ELF-1 (cell line): Measurements from ENCODE around the gene EFCAB12.
"Not testable (repeated sequence)": the region's sequence is repeated elsewhere in the genome, so short reads cannot be mapped to it uniquely, and the experiment has no call there.

Experiments used
- DNase-seq: peaks from one replicate; pipeline ENCODE4 v3.0.0-alpha.2; 2016; ENCODE audit warnings: low read depth, low spot score

EFCAB12 gene

GRCh38 chr3:129421236-129421883, 7.1 kb downstream of the EFCAB12 start:
- DNase-seq = no peak

DNA sequence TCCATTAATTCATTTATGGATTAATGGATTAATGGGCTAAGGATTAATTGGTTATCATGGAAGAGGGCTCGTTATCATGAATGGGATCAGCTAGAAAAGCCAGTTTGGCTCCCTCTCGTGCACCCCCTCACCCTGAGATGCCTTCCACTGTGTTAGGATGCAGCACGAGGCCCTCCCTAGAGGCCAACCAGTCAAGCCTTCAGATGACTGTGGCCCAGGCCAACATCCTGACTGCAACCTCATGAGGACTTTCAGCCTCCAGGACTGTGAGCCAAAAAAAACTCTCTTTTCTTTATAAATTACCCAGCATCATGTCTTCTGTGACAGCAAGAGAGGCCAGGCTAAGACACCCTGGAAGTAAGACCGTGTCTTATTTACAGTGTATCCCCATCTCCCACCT, 9.0 kb downstream of the EFCAB12 start:
- no peak for DNase-seq

DNA sequence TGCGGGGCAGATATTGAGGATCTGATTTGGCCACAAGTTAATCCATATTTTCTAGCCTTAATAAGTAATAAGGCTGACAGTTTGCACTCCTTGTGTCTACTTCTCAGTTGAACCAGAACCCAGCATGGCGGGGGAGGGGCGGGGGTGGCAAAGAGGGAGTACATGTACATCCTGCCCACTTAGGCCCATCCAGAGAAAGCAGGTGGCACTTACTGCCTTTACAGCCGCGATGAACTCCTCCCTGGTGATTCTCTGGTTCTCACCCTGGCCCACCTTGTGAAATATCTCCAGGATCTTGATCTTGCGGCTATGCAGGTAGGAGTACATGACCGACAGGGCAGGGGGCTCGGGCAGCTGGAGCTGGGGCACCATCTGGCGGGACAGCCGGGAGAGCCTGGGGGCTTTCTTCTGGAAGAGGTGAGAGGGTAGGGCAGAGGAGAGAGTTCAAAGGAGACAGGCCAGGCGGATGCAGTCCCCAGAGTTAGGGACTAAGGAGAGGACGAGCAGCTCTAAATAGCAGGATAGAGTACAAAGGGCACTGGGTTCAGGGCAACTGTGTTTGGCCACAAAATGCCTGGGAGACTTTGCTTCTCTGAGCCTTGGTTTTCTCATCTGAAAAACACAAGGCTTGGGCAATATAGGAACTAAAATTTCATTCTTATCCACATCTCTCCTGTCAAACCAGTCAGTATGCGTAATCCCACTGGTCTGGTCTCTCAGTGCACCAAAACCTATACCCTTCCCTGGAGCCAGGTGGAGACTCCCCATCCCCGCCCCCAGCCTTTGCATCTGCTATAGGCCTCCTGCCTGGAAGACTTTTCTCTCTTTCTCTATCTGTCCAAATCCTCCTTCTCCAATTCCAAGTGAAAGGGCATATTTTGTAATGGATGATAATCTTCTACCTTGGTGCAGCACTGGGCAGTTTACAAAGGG, 10.1 kb downstream of the EFCAB12 start:
- peak; percentile 44 for DNase-seq

GRCh38 chr3:129417326-129417725, 11.1 kb downstream of the EFCAB12 start:
- no peak for DNase-seq

DNA sequence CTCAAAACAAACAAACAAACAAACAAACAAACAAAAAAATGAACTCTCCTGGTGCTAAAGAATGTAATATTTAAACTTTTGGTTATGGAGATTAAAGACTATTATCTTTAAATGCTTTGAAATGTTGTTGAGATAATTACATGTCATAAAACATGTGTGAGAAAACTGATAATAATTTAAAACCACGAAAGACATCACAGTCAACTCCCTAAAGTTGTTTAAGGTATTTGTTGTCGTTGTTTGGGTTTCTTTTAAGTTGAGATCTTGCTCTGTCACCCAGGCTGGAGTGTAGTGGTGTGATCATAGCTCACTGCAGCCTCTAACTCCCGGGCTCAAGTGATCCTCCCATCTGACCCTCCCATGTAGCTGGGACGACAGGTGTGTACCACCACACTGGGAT, 12.0 kb downstream of the EFCAB12 start:
- no peak for DNase-seq

GRCh38 chr3:129415830-129416229, 12.6 kb downstream of the EFCAB12 start:
- no peak for DNase-seq

DNA sequence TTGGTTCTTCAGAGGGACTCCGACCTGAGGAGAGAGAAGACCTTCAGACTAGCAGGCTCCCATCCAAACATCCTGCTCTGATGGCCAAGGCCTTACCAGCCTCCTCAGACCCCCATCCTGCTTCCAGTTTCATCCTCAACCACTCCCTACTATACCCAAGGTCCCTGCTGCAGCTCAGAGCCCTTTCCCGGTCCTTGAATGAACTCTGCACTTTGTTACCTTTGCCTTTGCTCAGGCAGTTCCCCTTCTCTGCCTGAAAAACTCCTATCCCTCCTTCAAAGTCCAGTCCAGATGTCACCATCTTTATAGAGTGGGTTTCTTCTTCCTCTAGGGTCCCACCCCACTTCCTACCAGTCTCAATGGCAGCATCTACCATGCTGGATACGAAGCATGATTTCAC, 13.1 kb downstream of the EFCAB12 start:
- no peak for DNase-seq

DNA sequence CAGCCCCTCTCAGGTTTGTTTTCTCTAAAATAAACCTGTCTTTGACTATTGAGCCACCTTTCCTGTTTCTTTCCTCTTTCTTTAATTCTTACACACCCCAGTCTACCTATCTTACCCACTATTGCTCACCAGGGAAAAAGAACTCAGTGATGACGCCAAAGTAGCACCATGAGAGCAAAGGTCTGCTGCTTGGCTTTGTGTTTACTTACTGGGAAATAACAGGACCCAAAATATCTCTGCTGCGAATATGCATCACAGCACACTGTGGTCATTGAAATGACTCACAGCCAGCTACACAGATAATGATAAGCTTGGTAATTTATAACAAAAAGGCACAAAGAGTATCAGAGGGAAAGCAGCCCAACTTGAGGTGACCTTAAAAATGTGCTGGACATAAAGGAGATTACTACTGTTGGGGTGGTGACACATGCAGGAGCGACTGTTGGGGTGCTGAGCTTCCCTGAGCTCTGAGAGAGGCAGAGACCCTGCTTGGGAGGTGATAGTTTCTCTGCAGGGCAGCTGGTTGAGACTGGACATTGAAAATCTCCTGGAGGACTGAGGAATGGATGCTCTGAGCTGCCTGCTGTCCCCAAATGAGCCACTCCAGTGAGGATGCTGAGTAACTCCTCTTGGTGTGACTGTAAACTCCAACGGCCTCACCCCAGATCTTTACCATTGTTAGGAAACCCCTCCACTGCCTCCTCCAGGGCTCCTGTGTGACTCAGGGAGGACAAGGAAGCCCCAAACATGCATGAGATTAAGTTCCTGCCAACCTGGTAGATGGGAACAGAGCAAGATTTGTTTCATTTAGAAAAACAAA, 14.5 kb downstream of the EFCAB12 start:
- DNase-seq = no peak

DNA sequence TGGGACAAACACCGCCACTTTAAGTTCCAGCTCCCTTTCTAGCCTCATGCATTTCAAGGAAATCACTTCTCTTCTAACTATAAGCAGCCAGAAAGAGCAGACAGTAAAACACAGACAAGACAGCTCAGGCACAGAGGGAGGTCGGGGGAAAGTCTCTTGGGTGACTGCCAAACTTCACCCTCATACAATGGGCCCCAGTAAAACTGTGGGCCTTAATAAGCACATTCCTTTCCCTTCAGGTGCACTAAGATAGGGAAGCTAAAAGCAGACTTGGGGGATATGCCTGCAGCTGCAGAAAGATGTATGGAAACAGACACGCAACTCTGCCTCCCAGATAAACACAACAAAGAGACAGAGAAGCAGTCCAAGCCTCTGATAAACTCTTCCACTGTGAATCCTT, 15.2 kb downstream of the EFCAB12 start:
- not testable (repeated sequence) for DNase-seq

DNA sequence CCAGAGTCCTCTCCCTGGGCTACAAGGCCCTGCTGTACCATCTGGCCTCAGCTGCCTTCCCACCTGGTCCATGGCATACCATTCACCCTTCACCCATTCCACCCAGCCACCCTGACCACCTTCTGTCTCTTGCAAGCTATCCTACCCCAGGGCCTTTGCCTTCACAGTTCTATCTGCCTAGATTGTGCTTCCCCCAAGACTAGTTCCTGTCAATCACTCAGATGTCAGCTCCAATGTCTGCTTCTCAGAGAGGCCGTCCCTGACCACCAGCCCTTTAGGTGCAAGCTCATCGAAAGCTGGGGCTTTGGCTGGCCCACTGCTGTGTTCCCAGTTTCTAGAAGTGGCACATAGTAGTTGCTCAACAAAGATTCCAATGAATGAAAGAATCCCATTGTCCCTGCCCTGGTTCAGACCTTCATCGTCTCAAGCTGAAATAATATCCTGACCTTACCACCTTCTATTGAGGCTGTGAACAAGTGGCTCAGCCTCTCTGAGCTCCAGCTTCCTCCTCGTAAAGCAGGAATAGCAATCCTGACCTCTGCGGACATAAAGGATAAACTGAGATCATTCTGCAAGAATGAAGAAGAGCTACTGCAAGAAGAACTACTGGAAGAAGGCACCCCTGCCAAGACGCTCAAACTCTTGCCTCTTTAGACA, 15.8 kb downstream of the EFCAB12 start:
- DNase-seq = no peak

- no peak for DNase-seq
Measured at GRCh38 chr3:129410971-129411370, 17.5 kb downstream of the EFCAB12 start.

DNA sequence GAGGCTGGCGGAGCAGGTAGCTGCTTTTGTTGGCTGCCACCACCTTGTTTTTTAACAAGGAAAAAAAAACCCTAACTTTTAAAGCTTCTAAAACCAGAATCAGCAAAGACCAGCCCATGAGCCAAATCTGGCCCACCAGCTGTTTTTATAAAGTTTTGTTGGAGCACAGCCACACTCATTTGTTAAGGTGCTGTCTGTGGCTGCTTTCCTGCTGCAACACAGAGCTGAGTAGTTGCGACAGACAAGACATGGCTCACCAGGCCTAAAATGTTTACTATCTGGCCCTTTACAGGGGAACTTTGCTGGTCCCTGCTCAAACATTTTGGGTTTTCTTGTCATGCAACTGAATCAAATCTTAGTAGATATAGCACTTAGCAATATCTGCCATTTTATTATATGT, 18.9 kb downstream of the EFCAB12 start:
- no peak for DNase-seq

GRCh38 chr3:129404610-129405009, 23.8 kb downstream of the EFCAB12 start:
- no peak for DNase-seq

- no peak for DNase-seq
Measured at GRCh38 chr3:129404130-129404529, 24.3 kb downstream of the EFCAB12 start.

DNA sequence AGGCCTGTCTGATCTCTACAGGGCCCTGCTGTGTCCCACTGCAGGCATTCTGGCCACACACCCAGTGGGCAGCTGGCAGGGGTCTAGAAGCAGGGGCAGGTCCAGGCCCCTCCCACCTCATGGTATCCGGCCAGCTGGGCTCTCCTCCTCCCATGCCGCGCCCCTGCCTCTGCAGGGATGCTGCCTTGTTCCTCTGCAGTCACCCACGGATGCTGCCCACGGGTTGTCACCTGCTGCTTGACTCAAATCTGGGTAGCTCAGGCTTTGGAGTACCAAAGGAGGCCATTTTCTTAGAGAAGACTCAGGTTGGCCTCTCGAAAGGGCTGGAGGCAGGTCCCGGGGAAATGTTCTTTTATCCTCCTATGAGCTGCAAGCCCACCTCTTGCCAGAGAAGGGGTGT, 25.0 kb downstream of the EFCAB12 start:
- no peak for DNase-seq

- DNase-seq = no peak
Measured at GRCh38 chr3:129402616-129403015, 25.8 kb downstream of the EFCAB12 start.

DNA sequence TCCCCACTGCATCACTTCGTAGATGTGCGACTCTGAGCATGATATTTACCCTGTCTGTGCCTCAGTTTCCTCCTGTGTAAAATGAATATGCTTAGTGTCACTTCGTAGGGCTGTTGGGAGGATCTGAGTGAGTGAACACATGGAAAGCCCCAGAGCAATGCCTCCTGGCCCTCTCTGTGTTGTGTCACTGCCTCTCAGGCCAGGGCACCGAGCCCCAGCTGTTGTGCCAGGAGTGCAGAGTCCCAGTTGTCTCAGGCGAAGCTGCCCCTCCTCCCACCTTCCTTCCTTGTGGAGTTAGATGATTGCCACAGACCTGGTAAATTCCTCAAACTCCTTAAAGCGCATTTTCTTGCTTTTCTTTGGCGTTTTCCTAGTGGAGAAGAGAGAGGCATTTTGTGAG, 26.2 kb downstream of the EFCAB12 start:
- no peak for DNase-seq

GRCh38 chr3:129399895-129400357, 28.5 kb downstream of the EFCAB12 start:
- no peak for DNase-seq

DNA sequence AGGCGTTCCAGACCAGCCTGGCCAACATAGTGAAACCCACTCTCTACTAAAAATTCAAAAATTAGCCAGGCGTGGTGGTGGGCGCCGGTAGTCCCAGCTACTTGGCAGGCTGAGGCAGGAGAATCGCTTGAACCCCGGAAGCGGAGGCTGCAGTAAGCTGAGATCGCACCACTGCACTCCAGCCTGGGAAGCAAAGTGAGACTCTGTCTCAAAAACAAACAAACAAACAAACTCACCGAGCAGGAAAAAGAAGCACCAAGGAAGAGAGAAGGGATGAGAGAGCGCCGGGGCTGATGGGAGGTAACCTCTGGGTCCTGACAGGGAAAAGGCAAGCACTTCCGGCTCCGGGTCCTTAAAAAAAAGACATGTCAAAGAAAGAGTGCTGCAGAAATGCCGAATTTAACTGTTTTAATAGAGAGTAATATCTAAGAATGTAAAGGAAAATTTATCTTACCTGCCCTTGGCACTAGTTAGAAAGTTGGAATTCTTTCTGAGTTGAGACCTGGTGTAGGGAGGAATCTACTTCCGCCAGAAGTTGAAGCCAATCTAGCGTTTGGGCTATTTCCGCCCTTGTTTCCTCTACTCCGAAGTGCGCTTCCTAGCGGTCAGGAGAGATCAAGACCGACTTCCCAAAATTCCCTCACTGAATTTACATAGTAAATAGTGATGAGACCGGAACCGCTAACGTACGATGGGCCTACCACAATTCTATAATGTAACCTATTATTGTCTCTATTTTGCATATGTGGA, 29.1 kb downstream of the EFCAB12 start:
- peak; percentile 94 for DNase-seq

DNA sequence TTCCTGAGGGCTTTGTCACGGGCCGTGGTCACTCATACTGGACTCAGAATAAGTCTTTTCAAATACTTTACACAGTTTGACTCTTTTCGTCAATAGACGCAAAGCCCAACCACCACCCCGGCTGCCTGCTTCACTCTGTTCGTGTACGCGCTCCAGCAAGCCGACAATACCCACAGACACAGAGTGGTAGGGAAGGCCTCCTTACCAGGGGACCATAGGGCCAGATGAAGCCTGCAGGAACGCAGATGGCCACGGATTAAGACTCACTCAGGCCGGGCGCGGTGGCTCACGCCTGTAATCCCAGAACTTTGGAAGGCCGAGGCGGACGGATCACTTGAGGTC, 29.7 kb downstream of the EFCAB12 start:
- DNase-seq = peak; percentile 41
